HG02840 (cell line): Measurements from ENCODE around the gene AGTPBP1.

ENCODE experiments used
- ATAC-seq: cut with Tn5 transposase; IDR thresholded peaks from one replicate; pipeline ENCODE4 v1.9.1; 2021; ENCODE audit warnings: mild to moderate bottlenecking, moderate library complexity, moderate number of reproducible peaks; ENCODE audit not compliant: unreplicated experiment, low FRiP score

The AGTPBP1 gene

GRCh38 chr9:85514256-85514655 is 227.5 kb downstream of the AGTPBP1 start:
- no peak for ATAC-seq

GRCh38 chr9:85511746-85512145 is 230.0 kb downstream of the AGTPBP1 start:
- ATAC-seq, result no peak

- no peak for ATAC-seq
These were observed 230.8 kb downstream of the AGTPBP1 start for GRCh38 chr9:85510830-85511504.

- no peak for ATAC-seq
These were observed 233.1 kb downstream of the AGTPBP1 start for GRCh38 chr9:85508616-85509015.

GRCh38 chr9:85505612-85506011 is 236.1 kb downstream of the AGTPBP1 start:
- ATAC-seq, result no peak

GRCh38 chr9:85502815-85503655 is 238.7 kb downstream of the AGTPBP1 start:
- no peak for ATAC-seq

- ATAC-seq, result no peak
These were observed 239.9 kb downstream of the AGTPBP1 start for GRCh38 chr9:85501882-85502281.

GRCh38 chr9:85501456-85501855 is 240.3 kb downstream of the AGTPBP1 start:
- no peak for ATAC-seq
